GM20000 (cell line): ENCODE results near the gene RNU1-4.
A peak's percentile ranks its signal among the peaks of the same experiment; 100 is the strongest.
"Not testable (repeated sequence)": the region's sequence is repeated elsewhere in the genome, so short reads cannot be mapped to it uniquely, and the experiment has no call there.

Experiments
- DNase-seq: peaks from one replicate; pipeline ENCODE4 v3.0.0; 2012; ENCODE audit warnings: low spot score
- CTCF ChIP-seq: IDR thresholded peaks from 2 replicates; pipeline ENCODE4 v1.5.1; 2012; ENCODE audit warnings: mild to moderate bottlenecking, control low read depth; ENCODE audit errors: extremely low read depth, missing control alignments

The RNU1-4 gene

GRCh38 chr1:16708704-16709103, 31.6 kb upstream of the RNU1-4 start:
- not testable (repeated sequence) for DNase-seq

- DNase-seq: not testable (repeated sequence)
These were observed 30.6 kb upstream of the RNU1-4 start for GRCh38 chr1:16709659-16710087.

GRCh38 chr1:16710618-16711017, 29.7 kb upstream of the RNU1-4 start:
- not testable (repeated sequence) for DNase-seq

GRCh38 chr1:16712131-16712530, 28.2 kb upstream of the RNU1-4 start:
- DNase-seq: not testable (repeated sequence)

- not testable (repeated sequence) for DNase-seq
These were observed 27.7 kb upstream of the RNU1-4 start for GRCh38 chr1:16712582-16712981.

GRCh38 chr1:16712984-16713383, 27.3 kb upstream of the RNU1-4 start:
- DNase-seq: not testable (repeated sequence)

- not testable (repeated sequence) for DNase-seq
These were observed 26.8 kb upstream of the RNU1-4 start for GRCh38 chr1:16713480-16713879.

- TF ChIP-seq CTCF: no peak
- DNase-seq: peak; percentile 17
These were observed 23.5 kb upstream of the RNU1-4 start for GRCh38 chr1:16716691-16717335.

- peak; percentile 19 for DNase-seq
These were observed 22.8 kb upstream of the RNU1-4 start for GRCh38 chr1:16717336-16718098.

GRCh38 chr1:16718099-16718907, 22.0 kb upstream of the RNU1-4 start:
- peak; percentile 7 for DNase-seq

More at GRCh38 chr1:16717336-16718098, 22.8 kb upstream of the RNU1-4 start:
- no peak for TF ChIP-seq CTCF

GRCh38 chr1:16718908-16719533, 21.3 kb upstream of the RNU1-4 start:
- TF ChIP-seq CTCF: no peak
- peak; percentile 45 for DNase-seq
